ENCODE data around the gene THYN1.
"Not testable (repeated sequence)": the region's sequence is repeated elsewhere in the genome, so short reads cannot be mapped to it uniquely, and the experiment has no call there.

The THYN1 gene

GRCh38 chr11:134275188-134275533, 22.0 kb upstream of the THYN1 start:
- DNase-seq (ENCODE audit: low spot score), result no peak

- no peak for DNase-seq (ENCODE audit: low spot score)
These were observed 20.2 kb upstream of the THYN1 start for GRCh38 chr11:134273317-134273712.

GRCh38 chr11:134272381-134273316, 19.5 kb upstream of the THYN1 start:
- no peak for DNase-seq (ENCODE audit: low spot score)

GRCh38 chr11:134271978-134272377, 18.8 kb upstream of the THYN1 start:
- no peak for DNase-seq (ENCODE audit: low spot score)

GRCh38 chr11:134270250-134270714, 17.1 kb upstream of the THYN1 start:
- DNase-seq (ENCODE audit: low spot score), result no peak

- no peak for DNase-seq (ENCODE audit: low spot score)
These were observed 14.8 kb upstream of the THYN1 start for GRCh38 chr11:134267966-134268365.

- DNase-seq (ENCODE audit: low spot score), result no peak
These were observed 14.3 kb upstream of the THYN1 start for GRCh38 chr11:134267461-134267860.

- no peak for DNase-seq (ENCODE audit: low spot score)
These were observed 13.7 kb upstream of the THYN1 start for GRCh38 chr11:134266841-134267251.

- DNase-seq (ENCODE audit: low spot score), result no peak
These were observed 13.3 kb upstream of the THYN1 start for GRCh38 chr11:134266440-134266839.

- no peak for DNase-seq (ENCODE audit: low spot score)
These were observed 12.0 kb upstream of the THYN1 start for GRCh38 chr11:134264966-134265764.

- DNase-seq (ENCODE audit: low spot score), result no peak
These were observed 8.7 kb upstream of the THYN1 start for GRCh38 chr11:134261626-134262488.

- DNase-seq (ENCODE audit: low spot score), result no peak
These were observed 7.8 kb upstream of the THYN1 start for GRCh38 chr11:134260983-134261382.

- no peak for DNase-seq (ENCODE audit: low spot score)
These were observed 7.4 kb upstream of the THYN1 start for GRCh38 chr11:134260503-134260902.

GRCh38 chr11:134258577-134258976, 5.4 kb upstream of the THYN1 start:
- no peak for DNase-seq (ENCODE audit: low spot score)

- no peak for DNase-seq (ENCODE audit: low spot score)
These were observed 3.9 kb upstream of the THYN1 start for GRCh38 chr11:134257101-134257500.

GRCh38 chr11:134255184-134255561, 2.0 kb upstream of the THYN1 start:
- not testable (repeated sequence) for DNase-seq (ENCODE audit: low spot score)

GRCh38 chr11:134254433-134255183, 1.5 kb upstream of the THYN1 start:
- DNase-seq (ENCODE audit: low spot score), result no peak

GRCh38 chr11:134252346-134253187, 585 bp downstream of the THYN1 start:
- DNase-seq (ENCODE audit: low spot score), result no peak

GRCh38 chr11:134250675-134251074, 2.5 kb downstream of the THYN1 start:
- no peak for DNase-seq (ENCODE audit: low spot score)

- no peak for DNase-seq (ENCODE audit: low spot score)
These were observed 2.9 kb downstream of the THYN1 start for GRCh38 chr11:134250246-134250645.
